HG02943 (cell line): ENCODE data around the gene TRIM54.
"Not testable (repeated sequence)": the region's sequence is repeated elsewhere in the genome, so short reads cannot be mapped to it uniquely, and the experiment has no call there.

Source experiments
- ATAC-seq: cut with Tn5 transposase; IDR thresholded peaks from one replicate; pipeline ENCODE4 v1.9.1; 2021; ENCODE audit warnings: mild to moderate bottlenecking, low read depth, moderate library complexity; ENCODE audit not compliant: unreplicated experiment

The TRIM54 gene

DNA sequence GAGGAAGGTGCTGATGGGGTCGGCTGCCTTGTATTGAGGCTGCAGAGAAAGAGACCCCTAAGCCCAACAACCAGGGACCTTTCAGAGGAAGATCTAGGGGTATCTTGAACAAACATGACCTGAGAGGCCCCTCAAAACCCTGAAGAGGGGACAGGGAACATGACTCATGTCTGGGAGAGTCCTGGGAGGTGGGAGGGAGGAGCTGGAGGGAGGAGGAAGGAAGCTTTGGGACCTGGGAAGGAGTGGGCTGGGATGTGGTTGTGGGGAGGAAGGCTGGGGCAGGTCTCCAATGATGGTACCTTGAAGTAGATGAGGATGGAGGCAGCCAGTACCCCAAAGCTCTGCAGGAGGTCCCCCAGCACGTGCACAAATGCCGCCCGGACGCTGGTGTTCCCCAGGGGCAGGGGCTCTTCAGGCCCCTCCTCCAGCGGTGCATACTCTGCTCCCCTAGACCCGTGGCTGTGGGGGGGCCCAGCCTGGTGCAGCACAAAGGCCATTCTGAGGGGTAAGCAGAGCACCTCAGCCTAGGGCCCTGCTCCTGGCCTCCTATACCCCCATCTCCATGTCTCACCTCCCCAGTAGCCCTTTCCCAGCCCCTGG is 25.3 kb upstream of the TRIM54 start:
- ATAC-seq: no peak

DNA sequence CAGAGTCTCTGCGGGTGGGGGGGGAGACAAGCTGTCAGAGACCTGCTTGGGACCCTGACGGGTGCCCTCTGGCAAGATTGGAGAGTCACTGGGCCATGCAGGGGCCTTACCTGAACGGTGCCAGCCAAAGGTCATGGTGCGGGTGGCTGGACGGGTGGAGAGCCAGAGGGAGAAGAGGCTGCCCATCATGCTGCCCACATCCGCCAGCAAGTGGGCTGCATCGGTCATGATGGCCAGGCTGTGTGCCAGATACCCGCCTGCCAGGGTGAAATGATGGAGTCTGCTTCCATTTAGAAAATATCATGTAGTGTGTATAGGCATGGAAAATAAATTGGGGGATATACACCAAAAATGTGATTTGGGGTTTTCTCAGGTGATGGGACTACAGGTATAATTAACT is 24.2 kb upstream of the TRIM54 start:
- no peak for ATAC-seq

DNA sequence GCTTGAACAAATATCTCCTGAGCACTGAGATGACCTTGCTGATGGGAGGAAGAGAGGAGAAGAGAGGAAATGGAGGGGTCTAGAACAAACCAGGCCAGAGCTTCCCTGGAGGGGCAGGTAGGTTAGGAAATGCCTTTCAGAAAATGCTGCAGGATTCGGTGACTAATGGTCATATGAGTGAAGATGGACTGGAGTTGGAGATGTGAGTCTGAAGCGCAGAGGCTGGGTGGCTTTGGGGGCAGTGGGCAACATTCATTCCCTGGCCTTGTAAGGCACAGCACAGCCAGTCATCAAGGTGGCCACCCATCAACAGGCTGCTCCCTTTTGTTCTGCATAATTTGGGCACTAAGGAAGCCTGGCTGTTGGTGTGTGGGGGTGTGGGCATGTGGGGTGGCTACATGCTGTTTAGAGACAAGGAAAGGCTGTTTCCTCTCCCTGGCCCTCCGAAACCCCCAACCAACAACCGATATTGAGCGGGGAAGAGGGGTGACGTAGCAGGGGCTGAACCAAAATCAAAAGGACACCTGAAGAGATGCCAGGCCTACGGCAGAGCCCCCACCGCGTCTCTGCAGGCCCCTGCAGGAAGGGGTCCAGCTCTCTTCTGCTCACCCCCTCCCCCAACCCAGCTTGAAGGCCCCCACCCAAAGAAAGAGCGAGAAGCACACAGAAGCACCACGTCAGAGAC is 20.8 kb upstream of the TRIM54 start:
- no peak for ATAC-seq

DNA sequence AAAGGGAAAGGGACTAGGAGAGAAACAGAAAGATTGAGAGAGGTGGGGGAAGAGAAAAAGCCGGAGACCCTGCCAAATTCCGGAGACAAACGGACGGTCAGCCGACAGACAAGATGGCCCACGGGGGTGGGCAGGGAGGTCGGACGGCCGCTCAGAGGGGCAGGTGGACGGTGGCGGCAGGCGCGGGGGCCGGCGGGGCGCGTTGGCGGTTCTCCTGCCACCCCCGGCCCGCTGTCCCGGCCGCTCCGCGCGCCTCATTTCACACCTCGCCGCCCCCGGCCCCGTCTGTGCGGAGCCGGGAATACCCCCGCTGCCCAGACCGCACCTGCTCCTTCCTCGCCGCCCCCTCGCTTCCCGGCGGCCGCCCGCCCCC is 20.3 kb upstream of the TRIM54 start:
- ATAC-seq: no peak

DNA sequence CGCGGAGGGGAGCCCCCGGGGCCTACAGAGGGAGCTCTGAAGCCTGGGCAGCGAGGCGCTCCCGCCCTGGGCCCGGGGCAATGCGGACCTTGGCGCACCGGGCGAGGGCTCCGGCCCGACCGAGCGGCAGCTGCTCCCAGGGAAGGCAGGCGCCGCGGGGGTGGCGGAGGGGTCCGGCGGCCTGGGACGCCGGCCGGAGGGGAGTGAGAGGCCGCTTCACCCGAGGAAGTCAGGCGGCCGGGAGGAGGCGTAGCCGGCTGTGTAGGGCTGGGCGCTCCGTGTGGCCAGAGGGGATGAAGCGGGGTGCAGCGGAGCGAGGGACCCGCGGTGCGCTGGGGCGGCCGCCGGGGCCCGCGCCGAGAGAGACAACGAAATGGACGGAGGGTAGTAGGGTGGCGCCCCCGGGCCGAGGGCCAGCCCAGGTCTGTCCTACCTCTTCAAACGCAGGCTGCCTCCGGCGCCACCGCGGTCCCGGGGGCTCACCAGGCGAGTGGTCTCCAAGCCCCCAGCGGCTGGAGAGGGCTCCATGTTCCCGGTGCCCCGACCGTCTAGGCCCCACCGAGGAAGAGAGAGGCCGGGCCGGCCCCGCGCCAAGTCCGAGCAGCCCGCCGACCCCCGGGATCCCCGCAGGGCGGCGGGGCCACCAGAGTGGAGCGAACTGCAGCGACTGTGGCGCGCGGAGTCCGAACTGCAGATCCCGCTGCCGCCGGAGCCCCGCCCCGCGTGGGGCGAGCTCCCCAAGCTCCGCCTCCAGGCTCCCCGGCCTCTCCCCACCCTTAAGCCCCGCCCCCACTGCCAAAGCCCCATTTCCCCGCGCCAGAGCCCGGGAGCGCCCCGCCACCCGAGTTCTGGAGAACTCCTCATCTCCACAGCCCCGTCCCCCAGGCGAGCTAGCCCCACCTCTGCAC is 19.6 kb upstream of the TRIM54 start, which contains the start of gene SLC30A3:
Gene SLC30A3, minus strand, starts transcription at position 669 of the 908 bp plus-strand sequence. Its CDS starts 141 bp downstream, at position 528.
- ATAC-seq: no peak

DNA sequence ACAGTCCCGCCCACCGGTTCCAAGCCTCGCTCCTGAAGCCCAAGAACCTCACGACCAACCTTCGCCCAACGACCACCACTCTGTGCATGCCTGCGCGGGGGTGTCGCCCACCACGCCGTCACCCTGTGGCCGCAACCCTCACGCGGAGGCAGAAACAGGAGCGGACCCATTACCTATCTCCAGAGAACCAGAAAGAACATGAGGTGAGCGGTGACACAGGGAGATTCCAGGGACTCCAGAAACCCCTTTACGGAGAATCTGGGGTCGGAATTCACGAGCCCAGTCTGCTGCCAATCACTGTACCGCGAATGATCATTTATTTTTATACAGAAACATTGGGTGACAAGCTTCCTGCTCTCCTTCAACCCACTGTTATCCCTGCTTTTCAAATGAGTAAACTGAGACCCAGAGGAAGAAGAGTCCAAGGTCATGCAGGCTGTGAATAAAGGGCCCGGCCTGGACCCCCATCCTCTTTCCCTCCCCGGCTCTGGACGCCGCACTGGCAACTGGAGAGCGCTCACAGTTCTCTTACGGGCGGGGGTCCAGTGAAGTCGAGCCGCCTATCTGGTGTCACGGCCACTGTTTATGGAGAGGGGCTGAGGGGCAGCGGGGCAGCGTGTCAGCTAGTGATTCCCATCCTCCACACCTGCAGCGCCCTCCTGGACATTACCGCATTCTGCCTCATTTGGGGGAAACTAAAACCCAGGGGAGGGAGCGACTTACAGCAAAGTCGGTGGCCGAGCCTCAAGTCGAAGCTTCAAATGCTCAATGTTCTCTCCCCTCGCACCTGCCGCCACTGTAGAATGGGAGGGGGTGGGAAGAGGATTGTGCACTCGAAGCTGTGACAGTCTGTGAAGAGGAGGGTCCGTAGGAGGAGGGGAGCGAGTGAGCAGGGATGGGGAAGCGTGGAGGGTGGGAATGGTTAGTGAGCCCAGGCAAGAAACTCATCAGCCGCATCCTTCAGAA is 18.7 kb upstream of the TRIM54 start:
- no peak for ATAC-seq

DNA sequence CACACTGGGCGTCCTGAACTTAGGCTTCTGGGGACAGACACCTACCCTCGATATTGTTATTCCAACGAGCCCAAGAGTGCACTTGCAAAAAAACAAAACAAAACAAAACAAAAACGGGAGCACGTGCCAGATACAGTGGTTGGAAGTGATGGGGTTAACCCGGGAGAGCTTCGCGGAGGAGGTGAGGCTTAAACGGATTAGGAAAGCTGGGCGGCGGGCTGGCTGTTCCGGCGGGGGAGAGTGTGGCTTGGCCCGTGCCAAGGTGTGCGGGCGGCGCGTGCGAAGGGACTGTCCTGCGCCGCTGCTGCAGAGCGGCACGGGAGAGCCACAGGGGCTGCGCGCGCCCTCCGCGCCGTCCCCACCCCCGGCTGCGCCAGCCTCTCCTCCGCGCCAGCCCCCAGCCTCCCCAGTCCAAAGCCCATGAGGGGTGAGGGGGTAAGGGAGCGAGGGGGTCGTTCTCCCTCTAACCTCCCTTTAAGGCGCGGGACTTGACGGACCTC is 17.9 kb upstream of the TRIM54 start:
- ATAC-seq: no peak

DNA sequence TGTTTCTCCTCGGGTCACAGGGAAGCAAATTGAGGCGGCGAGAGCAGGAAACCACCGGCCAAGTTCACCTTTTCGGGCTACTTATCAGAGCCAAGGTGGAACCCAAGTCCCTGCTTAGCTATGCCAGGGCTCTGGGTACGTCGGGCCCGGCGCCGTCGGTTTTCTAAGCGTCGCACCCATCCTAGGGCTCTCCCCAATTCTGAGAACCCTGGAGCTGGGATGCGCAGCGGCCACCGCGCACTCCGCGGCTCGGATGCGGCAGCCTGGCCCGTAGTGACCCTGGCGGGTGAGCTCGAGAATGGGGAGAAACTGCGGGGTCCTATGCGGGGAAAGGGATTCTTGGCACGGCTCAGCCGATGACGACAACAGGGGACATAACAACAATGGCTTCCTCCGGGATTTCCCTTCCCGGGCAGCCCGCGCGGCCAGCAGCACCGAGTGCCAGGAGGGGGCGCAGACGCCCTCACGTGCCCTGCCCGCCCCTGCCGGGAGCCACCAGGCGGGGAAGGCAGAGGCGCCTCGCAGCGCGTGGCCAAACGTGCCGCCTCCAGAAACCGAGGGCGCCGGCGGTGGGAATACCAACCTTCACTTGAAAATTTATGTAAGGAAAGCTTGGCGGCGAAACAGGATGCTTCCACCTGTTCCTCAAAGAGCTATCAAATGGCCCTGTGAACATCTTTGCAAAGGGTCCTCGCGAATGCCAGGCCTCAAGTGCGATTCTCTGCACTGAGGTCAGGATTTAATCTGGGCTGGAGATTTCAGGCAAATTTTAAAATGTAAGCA is 17.3 kb upstream of the TRIM54 start:
- ATAC-seq: no peak

DNA sequence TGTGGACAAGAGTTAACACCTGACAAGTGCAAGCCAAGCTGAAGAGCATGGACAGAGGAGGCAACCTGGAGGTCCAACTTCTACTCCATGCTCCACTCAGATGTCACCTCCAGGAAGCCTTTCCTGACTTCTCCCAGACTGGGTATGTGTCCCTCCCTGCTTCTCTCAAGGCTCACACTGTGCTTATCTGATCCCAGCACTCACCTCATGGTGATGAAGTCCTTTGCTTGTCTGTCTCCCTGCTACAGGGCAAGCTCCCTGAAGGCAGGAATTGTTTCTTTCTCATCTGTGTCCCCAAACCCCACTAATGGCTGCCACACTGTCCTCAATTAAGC is 16.7 kb upstream of the TRIM54 start:
- no peak for ATAC-seq

DNA sequence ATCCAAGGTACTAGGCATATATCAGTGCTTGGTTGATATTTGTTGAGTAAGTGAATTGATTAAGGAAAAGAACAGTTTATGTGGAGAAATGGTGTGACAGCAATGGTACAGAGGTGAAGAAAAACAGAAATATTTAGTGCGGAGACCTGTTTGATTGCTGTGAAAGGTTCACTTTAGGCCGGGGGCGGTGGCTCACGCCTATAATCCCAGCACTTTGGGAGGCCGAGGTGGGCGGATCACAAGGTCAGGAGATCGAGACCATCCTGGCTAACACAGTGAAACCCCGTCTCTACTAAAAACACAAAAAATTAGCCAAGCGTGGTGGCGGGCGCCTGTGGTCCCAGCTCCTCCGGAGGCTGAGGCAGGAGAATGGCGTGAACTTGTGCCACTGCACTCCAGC is 13.9 kb upstream of the TRIM54 start:
- not testable (repeated sequence) for ATAC-seq

DNA sequence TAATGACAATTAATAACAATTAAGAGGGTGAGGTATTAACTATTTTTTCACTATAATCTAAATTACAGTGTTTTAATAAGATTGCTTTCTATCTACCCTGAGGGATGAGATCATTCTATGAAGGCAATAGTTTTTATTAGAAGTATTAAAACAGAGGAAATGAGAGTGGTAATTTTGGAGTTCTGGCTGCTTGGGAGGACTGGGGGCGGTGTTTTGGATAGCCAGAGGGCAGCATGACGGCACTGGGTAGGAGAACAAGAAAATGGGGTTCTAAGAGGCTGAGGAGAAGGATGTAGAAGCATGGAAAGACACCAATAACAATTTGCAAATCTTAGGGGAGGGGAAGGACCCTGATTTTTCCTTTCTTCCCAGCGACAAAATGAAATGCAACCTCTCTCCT is 12.1 kb upstream of the TRIM54 start:
- ATAC-seq: no peak

DNA sequence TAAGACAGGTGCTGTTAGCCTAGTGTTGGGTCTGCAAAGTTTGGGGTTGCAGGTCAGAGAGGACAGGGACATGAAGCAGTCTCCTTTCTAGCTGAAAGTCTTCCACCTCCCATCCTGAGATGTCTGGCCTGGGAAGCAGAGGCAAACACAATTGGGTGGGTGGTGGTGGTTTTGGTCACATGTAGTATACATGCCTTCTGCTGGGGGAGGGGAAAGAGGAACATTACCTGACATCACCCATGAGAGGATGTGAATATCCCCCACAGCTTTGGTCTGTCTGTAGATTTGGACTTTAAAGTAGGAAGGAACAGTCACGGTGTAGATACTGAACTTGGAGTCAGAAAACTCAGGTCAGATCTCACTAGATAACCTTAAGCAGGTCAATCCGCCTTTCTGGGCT is 11.6 kb upstream of the TRIM54 start:
- no peak for ATAC-seq

DNA sequence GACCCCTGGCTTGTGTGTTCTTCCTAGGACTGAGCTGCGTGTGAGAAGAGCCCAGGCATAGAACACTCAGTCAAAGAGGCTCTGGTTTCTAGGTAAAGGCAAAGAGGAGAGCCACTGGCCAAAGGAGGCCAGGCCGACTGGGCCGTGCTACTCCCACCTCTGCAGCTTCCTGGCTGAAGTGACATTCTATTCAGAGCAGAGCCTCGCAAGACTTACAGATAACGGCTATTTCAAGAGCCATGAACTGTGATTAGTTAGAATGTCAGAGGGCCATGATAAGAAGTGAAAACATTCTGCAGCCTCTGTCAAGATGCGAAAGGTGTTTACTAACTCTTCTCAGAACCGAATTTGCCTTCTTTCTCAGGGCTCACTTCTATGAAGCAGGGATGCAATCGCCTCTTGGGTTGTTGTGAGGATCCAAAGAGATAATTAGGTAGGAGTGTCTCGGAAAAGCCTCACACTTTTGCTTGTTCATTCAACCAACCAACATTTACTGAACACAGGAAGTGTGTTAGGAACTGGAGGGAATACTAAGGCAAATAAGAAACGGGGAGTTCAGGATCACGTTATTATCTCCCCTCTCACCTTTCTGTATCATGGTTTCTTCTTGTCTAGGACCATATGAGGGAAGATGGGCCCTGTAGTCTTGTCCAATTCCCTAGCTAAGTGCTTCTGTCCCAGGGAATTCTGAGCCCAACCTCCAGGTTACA is 10.4 kb upstream of the TRIM54 start:
- ATAC-seq: no peak

DNA sequence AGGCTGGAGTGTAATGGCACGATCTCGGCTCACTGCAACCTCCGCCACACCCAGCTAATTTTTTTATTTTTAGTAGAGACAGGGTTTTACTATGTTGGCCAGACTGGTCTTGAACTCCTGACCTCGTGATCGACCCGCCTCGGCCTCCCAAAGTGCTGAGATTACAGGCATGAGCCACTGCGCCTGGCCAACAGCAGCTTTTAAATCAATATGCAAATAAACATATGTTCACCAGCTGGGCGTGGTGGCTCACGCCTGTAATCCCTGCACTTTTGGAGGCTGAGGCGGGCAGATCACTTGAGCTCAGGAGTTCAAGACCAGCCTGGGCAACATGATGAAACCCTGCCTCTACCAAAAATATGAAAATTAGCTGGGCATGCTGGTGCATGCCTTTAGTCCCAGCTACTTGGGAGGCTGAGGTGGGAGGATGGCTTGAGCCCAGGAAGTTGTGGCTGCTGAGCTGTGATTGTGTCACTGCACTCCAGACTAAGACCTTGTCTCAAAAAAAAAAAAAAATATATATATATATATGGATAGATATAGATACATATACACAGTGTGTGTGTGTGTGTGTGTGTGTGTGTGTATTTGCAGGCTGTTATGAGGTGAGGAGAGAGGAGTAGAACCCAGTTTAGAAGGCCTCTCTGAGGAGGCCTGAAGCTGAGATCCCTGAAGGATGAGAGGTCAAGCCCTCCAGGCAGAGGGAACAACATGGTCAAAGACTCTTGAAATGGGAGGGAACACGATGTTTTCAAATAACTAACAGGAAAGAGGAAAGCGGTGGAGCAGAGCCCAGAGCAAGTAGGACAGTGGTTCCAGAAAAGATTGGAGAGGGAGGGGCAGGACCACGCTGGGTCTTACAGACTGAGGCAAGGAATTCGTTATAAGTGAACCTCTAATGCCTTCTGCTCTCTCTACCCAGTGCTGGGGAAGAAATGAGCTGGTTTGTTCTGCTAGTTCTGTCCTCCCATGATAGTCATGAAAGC is 9.4 kb upstream of the TRIM54 start:
- ATAC-seq: not testable (repeated sequence)

DNA sequence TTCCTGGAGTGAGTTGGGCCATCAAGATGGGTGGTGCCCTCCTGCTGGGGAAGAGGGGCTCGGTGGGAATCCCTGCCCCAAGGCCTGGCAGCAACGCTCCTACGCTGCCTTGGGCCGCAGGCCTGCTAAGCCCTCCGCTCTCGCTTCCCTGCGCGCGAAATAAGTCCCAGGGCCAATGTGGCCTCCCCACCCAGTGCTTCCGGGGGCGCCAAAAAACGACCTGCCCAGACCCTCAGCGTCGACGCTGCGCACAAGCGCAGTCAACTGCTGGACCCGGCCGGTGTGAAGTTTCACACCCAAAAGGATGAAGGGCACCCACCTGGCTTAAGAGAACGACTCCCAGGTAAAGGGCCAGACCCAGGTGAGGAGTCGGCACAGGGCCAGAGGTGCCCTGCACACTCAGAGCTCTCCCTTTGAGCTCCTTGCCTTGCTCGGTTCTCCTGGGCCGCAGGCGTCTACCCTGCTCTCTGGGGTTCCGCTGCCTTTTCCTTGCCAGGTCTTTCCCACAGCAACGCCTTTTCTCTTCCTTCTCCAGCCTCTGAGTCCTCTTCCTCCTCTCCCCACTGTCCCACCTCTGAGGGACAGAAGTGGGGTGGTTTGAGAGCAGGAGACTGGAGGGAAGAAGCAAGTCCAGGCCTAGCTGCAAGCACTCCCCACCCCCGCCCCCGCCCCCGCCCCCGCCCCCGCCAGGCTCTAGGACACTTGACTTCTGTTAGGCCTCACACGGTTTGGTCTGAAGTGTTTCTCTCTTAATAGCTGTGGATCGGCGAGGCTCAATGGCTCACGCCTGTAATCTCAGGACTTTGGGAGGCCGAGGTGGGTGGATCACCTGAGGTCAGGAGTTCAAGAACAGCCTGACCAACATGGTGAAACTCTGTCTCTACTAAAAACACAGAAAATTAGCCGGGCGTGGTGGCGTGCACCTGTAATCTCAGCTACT is 6.7 kb upstream of the TRIM54 start, which contains the start of gene DNAJC5G:
Gene DNAJC5G, plus strand, starts transcription at position 223 of the 940 bp plus-strand sequence. CDS start 1,296 bp downstream, outside the sequence.
- ATAC-seq: no peak

DNA sequence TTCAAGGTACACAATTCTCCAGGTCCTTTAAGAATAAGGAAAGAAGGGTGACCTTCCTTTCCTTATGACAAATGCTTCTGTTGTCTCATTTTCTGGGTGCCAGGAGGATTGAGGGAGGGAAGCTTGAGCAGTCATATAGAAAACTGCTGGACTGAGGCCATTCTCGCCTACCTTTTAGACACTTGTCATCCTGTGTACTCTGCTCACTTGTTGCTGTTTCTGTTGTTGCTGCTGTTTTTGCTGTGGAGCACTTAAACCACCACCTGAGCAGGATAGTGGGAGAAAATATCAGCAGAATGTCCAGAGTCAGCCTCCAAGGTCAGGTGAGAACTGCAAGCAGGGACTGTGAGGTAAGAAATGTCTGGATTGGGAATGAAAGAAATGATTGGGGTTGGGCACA is 4.2 kb upstream of the TRIM54 start:
- ATAC-seq: no peak
